Upper lobe of left lung (tissue), 4 donors: Measurements from ENCODE around the gene OR2T4.

Experiments used
- CTCF ChIP-seq, 6 experiments: fragments of 450-650 bp in 4 of 6; fragments of 200-600 bp in 2 of 6; sonication (generic) in 2 of 6; IDR thresholded peaks; one replicate each; pipeline ENCODE4 v1.5.1; 2016 to 2019; ENCODE audit warnings: antibody characterized with exemption in 6 of 6
- POLR2A ChIP-seq, 4 donors: fragments of 450-650 bp; IDR thresholded peaks; one replicate each; pipeline ENCODE4 v1.5.1; 2016 to 2017; ENCODE audit warnings: antibody characterized with exemption in 4 of 4, mild to moderate bottlenecking in 2 of 4
- POLR2AphosphoS5 ChIP-seq, 2 donors: sonication (generic); formaldehyde crosslinking; IDR thresholded peaks; one replicate each; pipeline ENCODE4 v1.5.1; 2017; ENCODE audit warnings: antibody characterized with exemption in 2 of 2

GRCh38 chr1:248343451-248343850, 18.0 kb upstream of the OR2T4 start:
- no peak for TF ChIP-seq CTCF (IDR thresholded peaks at IDR 0.05)
- no peak for TF ChIP-seq POLR2AphosphoS5 (IDR thresholded peaks at IDR 0.05)
- no peak for TF ChIP-seq POLR2A (IDR thresholded peaks at IDR 0.05)
